ENCODE results near the gene DSG4.

Gene DSG4

GRCh38 chr18:31450409-31450808 is 73.8 kb downstream of the DSG4 start:
- DNase-seq = no peak

GRCh38 chr18:31451625-31452024 is 75.0 kb downstream of the DSG4 start:
- DNase-seq = no peak

- no peak for DNase-seq
These were observed 77.6 kb downstream of the DSG4 start for GRCh38 chr18:31454066-31454708.
